Erythroblast (primary cell): ENCODE results near the gene HNF1A.

Experiments
- GATA1 ChIP-seq: IDR thresholded peaks from 2 replicates; pipeline ENCODE4 v1.6.1; 2011; ENCODE audit warnings: low read depth, mild to moderate bottlenecking, control low read depth, low read length, moderate library complexity
- POLR2A ChIP-seq: IDR thresholded peaks from 2 replicates; pipeline ENCODE4 v1.6.1; 2011; ENCODE audit warnings: mild to moderate bottlenecking, low read length

DNA sequence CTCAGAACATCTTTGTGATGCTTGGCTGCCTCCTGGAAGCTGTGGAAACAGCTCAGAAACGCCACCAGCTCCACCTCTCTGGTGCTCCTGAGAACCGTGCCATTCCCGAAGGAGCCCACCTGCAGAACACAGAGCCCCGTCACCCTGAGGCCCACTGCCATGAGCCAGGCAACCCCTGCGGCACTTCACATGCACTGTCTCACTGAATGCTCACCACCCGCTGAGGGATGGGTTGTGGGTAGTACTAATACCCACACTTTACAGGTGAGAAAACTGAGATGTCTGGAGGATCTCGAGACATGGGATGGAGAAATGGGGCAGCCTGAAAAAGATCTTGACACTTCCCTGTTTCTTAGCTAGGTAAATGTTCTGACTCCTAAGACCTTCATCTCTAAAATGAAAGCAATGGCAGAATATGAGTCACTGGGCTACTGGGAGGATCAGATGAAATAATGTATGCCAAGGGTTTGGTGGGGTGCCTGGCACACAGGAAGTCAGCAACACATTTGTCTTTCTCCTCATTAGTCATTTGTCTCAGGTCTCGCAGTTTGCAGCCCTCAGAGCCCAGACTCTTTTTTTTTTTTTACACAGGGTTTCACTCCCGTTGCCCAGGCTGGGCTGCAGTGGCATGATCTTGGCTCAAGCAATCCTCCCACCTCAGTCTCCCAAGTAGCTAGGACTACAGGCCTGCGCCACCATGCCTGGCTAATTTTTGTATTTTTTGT, 55.4 kb downstream of the HNF1A start:
- TF ChIP-seq POLR2A: no peak
- TF ChIP-seq GATA1: no peak
